MM.1S (cell line): Measurements from ENCODE around the gene NT5DC2.

ENCODE experiments used
- DNase-seq: peaks from one replicate; pipeline ENCODE4 v3.0.0-alpha.2; 2015
- H2AFZ ChIP-seq: fragments of 300-600 bp; sonication (generic); 2 replicates; pipeline ENCODE4 v1.6.0; 2016; ENCODE audit warnings: antibody characterized with exemption, low read length
- H3F3A ChIP-seq: fragments of 300-600 bp; sonication (generic); 2 replicates; pipeline ENCODE4 v1.6.1; 2016; ENCODE audit warnings: mild to moderate bottlenecking, antibody characterized with exemption, low read length, moderate library complexity, mixed read lengths; ENCODE audit not compliant: insufficient read depth
- H3K27ac ChIP-seq: fragments of 300-600 bp; sonication (generic); 2 replicates; pipeline ENCODE4 v1.5.1; 2016; ENCODE audit warnings: mild to moderate bottlenecking, low read length
- H3K27me3 ChIP-seq: fragments of 300-600 bp; sonication (generic); replicated peaks from 2 replicates; pipeline ENCODE4 v1.6.0; 2016; ENCODE audit warnings: low read length; ENCODE audit not compliant: insufficient read depth
- H3K36me3 ChIP-seq: fragments of 300-600 bp; sonication (generic); replicated peaks from 2 replicates; pipeline ENCODE4 v1.6.1; 2016; ENCODE audit warnings: mild to moderate bottlenecking, low read length, mixed read lengths; ENCODE audit not compliant: insufficient read depth
- H3K4me1 ChIP-seq: fragments of 300-600 bp; sonication (generic); 2 replicates; pipeline ENCODE4 v1.6.1; 2016; ENCODE audit warnings: low read length, mixed read lengths
- H3K4me2 ChIP-seq: fragments of 300-600 bp; sonication (generic); 2 replicates; pipeline ENCODE4 v1.6.0; 2016; ENCODE audit warnings: low read depth, low read length
- H3K4me3 ChIP-seq: fragments of 300-600 bp; sonication (generic); 2 replicates; pipeline ENCODE4 v1.5.1; 2016; ENCODE audit warnings: low read length, mixed read lengths
- H3K79me2 ChIP-seq: fragments of 300-600 bp; sonication (generic); 2 replicates; pipeline ENCODE4 v1.6.1; 2016; ENCODE audit warnings: mixed run types, low read length, mixed read lengths
- H3K9ac ChIP-seq: fragments of 300-600 bp; sonication (generic); 2 replicates; pipeline ENCODE4 v1.6.1; 2016; ENCODE audit warnings: low read length, mixed read lengths
- H3K9me2 ChIP-seq: fragments of 300-600 bp; sonication (generic); replicated peaks from 2 replicates; pipeline ENCODE4 v1.6.1; 2016; ENCODE audit warnings: mild to moderate bottlenecking, low read length, mixed read lengths; ENCODE audit not compliant: insufficient read depth
- H3K9me3 ChIP-seq: fragments of 300-600 bp; sonication (generic); replicated peaks from 2 replicates; pipeline ENCODE4 v1.6.1; 2016; ENCODE audit warnings: mild to moderate bottlenecking, low read length, mixed read lengths; ENCODE audit not compliant: insufficient read depth
- H4K20me1 ChIP-seq: fragments of 300-600 bp; sonication (generic); 2 replicates; pipeline ENCODE4 v1.6.1; 2016; ENCODE audit warnings: mild to moderate bottlenecking, low read length, moderate library complexity, mixed read lengths; ENCODE audit not compliant: insufficient read depth
- EZH2 ChIP-seq: fragments of 300-600 bp; sonication (generic); optimal IDR thresholded peaks from 2 replicates; pipeline ENCODE3; 2017; ENCODE audit warnings: low read depth, mild to moderate bottlenecking, antibody characterized with exemption, low read length, mixed read lengths
- EZH2phosphoT487 ChIP-seq: fragments of 300-600 bp; sonication (generic); IDR thresholded peaks from 2 replicates; pipeline ENCODE4 v1.6.1; 2018; ENCODE audit warnings: antibody characterized with exemption, low read length
- TF ChIP-seq, protein P1 (sequence below): fragments of 300-600 bp; sonication (generic); IDR thresholded peaks from 2 replicates; pipeline ENCODE4 v1.5.1; 2016; ENCODE audit warnings: antibody characterized with exemption, low read length, mixed read lengths

The NT5DC2 gene

DNA sequence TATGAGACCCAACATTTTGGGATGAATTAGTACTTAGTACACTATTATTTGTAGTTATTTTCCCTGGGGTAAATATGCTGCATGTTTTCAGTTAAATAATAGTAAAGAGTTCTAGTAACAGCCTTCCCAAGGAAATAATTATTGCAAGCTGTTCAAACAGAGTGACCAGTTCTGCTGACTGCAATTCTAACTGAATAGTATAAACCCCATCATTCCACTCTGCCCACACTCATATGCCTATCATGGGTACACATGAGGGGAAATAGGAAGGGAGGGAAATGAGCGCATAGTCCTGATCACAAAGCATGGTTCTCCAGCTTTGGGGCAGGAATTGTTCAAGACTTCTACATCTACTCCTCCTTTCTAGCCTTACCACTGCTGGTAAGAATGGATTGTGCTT, 21.4 kb upstream of the NT5DC2 start:
- Histone ChIP-seq H3K36me3 (peaks cover 13% of the 10 kb centered on the region; the same call in 1 of the 2 replicates), H3F3A (no peaks in the 10 kb centered on the region), H2AFZ (no peak overlapping the region), H3K27me3 (no peaks in the 10 kb centered on the region), H3K27ac (no peak overlapping the region), H3K9me3 (no peaks in the 10 kb centered on the region), H3K9me2 (no peaks in the 10 kb centered on the region), H4K20me1 (no peaks in the 10 kb centered on the region), H3K4me1 (no peaks in the 10 kb centered on the region), H3K4me2 (no peak overlapping the region), H3K4me3 (no peak overlapping the region), H3K9ac (no peak overlapping the region), H3K79me2 (0 out of 2 replicates have a peak, but pooled peaks cover 8% of the 10 kb centered on the region)
- no peak for DNase-seq
- TF ChIP-seq, protein P1, sequence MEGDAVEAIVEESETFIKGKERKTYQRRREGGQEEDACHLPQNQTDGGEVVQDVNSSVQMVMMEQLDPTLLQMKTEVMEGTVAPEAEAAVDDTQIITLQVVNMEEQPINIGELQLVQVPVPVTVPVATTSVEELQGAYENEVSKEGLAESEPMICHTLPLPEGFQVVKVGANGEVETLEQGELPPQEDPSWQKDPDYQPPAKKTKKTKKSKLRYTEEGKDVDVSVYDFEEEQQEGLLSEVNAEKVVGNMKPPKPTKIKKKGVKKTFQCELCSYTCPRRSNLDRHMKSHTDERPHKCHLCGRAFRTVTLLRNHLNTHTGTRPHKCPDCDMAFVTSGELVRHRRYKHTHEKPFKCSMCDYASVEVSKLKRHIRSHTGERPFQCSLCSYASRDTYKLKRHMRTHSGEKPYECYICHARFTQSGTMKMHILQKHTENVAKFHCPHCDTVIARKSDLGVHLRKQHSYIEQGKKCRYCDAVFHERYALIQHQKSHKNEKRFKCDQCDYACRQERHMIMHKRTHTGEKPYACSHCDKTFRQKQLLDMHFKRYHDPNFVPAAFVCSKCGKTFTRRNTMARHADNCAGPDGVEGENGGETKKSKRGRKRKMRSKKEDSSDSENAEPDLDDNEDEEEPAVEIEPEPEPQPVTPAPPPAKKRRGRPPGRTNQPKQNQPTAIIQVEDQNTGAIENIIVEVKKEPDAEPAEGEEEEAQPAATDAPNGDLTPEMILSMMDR, result no peak
- no peak for TF ChIP-seq EZH2
- no peak for TF ChIP-seq EZH2phosphoT487

DNA sequence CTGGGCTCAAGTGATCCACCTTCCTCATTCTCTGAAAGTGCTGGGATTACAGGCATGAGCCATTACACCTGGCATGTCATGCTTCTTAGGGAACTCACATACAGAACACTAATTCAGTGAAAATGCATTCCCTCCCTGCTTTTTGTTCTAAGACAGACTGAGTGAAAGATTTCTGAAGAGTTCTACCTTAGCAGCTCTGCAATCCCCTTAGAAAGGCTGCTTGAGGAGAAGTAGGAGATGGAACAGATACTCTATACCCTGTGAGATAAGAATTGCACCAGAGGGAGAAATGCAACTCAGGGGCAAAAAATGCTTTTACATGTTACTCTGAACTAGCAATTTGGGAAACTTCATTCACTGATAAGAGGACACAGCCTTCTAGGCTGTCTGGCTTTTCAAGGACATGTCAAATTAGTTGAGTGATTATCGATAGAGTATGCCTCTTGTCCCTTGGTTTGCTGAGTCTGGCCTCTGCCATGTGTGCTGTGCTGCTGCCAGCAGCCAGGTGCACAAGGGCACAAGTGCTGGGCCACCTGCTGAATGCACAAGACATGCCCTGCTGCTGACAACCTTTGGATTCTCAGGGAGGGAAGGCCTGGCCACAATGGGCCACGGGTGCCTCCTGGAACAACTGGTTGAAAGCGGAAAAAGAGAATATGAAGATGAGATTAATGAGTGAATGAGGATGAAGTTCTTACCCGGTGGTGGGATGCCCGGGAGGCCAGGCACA, 20.5 kb upstream of the NT5DC2 start:
- no peaks in the 10 kb centered on the region for H4K20me1 ChIP-seq
- H3K27ac ChIP-seq, result no peak overlapping the region
- DNase-seq, result no peak
- H3K27me3 ChIP-seq, result no peaks in the 10 kb centered on the region
- H3K9me2 ChIP-seq, result no peaks in the 10 kb centered on the region
- H3K4me3 ChIP-seq, result no peak overlapping the region
- 0 out of 2 replicates have a peak, but pooled peaks cover 8% of the 10 kb centered on the region for H3K79me2 ChIP-seq
- H3F3A ChIP-seq, result no peaks in the 10 kb centered on the region
- H3K36me3 ChIP-seq, result peaks cover 9% of the 10 kb centered on the region; the same call in 1 of the 2 replicates
- no peak for TF ChIP-seq EZH2phosphoT487
- TF ChIP-seq, protein P1, result no peak
- no peak for TF ChIP-seq EZH2
- H3K9me3 ChIP-seq, result no peaks in the 10 kb centered on the region
- H3K9ac ChIP-seq, result no peak overlapping the region
- no peak overlapping the region for H3K4me2 ChIP-seq
- H3K4me1 ChIP-seq, result no peaks in the 10 kb centered on the region
- no peak overlapping the region for H2AFZ ChIP-seq

DNA sequence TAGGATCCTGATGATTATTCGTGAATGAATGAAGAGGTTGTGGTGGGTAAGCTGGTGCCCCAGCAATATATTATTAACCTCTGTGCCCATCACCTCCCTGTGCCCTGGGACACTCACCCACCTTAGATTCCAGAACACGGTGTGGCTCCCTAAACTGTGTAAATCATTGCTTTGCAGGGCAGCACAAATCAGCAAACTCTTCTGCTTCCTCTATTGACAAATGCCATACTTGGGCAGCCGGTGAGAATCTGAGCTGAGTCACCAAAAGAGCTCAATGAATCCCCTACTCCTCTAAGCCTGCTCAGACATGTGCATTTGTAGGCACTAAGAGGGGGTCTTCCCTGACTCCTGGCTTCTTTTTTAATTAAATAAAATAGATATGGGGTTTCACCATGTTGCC, 18.4 kb upstream of the NT5DC2 start:
- Histone ChIP-seq H3K36me3 (peaks cover 8% of the 10 kb centered on the region), H3K9ac (no peak overlapping the region), H3K9me3 (no peaks in the 10 kb centered on the region), H3K4me3 (no peak overlapping the region), H3K4me2 (no peak overlapping the region), H4K20me1 (no peaks in the 10 kb centered on the region), H3K4me1 (peaks cover 8% of the 10 kb centered on the region), H3F3A (peaks cover 10% of the 10 kb centered on the region), H3K79me2 (0 out of 2 replicates have a peak, but pooled peaks cover 11% of the 10 kb centered on the region), H2AFZ (no peak overlapping the region), H3K27me3 (no peaks in the 10 kb centered on the region), H3K9me2 (no peaks in the 10 kb centered on the region), H3K27ac (no peak overlapping the region)
- no peak for DNase-seq
- no peak for TF ChIP-seq EZH2phosphoT487
- no peak for TF ChIP-seq EZH2
- TF ChIP-seq, protein P1, result no peak
